Stimulated activated naive CD8-positive, alpha-beta T cell treated with anti-CD3 and anti-CD28 coated beads, Interleukin-15, amount 100 ng/mL, for 72 hours (primary cell): ENCODE measurements around the gene GAB1.
A peak's percentile ranks its signal among the peaks of the same experiment; 100 is the strongest.

ENCODE experiments used
- ATAC-seq: fragments of 150-1000 bp; cut with Tn5 transposase; 2 replicates; pipeline ENCODE4 v1.10.0; 2021; ENCODE audit warnings: mild to moderate bottlenecking, moderate library complexity
- DNase-seq, 2 donors: peaks; one replicate each; pipeline ENCODE4 v3.0.0; 2021 to 2022
- H3K27ac Mint-ChIP-seq, 2 donors: one replicate each; pipeline ENCODE4 v1.8.0; 2022; ENCODE audit warnings: mild to moderate bottlenecking in 2 of 2, mixed read lengths in 2 of 2, moderate library complexity in 2 of 2
- H3K27me3 Mint-ChIP-seq: one replicate; pipeline ENCODE4 v1.8.0; 2022; ENCODE audit warnings: mixed read lengths
- H3K4me1 Mint-ChIP-seq: one replicate; pipeline ENCODE4 v1.8.0; 2022; ENCODE audit warnings: mild to moderate bottlenecking, mixed read lengths
- H3K4me3 Mint-ChIP-seq, 2 donors: one replicate each; pipeline ENCODE4 v1.8.0; 2022; ENCODE audit warnings: mild to moderate bottlenecking in 2 of 2, mixed read lengths in 2 of 2, moderate library complexity in 1 of 2
- H3K9me3 Mint-ChIP-seq, 2 donors: one replicate each; pipeline ENCODE4 v1.8.0; 2022; ENCODE audit warnings: mixed read lengths in 2 of 2

GAB1 gene

DNA sequence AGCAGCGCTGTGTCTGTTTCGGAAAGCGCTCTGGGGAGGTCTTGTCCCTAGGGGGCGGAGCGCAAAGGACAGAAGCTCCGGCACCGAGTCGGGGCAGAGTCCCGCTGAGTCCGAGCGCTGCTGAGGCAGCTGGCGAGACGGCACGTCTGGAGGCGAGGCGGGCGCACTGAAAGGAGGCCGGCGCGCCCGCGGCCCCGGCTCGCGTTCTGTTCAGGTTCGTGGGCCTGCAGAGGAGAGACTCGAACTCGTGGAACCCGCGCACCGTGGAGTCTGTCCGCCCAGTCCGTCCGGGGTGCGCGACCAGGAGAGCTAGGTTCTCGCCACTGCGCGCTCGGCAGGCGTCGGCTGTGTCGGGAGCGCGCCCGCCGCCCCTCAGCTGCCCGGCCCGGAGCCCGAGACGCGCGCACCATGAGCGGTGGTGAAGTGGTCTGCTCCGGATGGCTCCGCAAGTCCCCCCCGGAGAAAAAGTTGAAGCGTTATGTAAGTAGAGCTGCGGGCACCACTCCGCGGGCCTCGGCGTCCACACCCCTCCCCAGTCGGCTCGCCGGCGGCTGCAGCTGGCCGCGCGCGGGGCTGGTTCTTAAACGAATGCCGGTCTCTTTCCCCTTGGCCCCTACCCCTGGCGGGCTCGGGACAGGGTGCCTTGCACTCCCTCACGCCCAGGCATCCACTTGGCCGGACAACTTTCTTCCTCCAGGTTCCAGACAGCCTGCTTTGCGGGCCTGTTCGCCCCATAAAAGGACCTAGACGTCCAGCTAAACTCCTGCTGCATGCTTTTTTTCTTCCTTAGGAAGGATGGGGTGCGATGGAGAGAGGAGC is at the start of gene GAB1:
GAB1 (plus strand) TSS at position 96 of the 819 bp plus-strand sequence; CDS start at position 409, 313 bp downstream.
- Mint-ChIP-seq H3K4me1 (peaks cover 17% of the 10 kb centered on the region), H3K4me3 (peak within 1 kb of the TSS; percentile 82 to 96), H3K27me3 (peaks cover 76% of the 10 kb centered on the region), H3K9me3 (no peaks in the 10 kb centered on the region), H3K27ac (peak within 1 kb of the TSS in 1 of 2 donors; percentile 57)
- ATAC-seq: peak; percentile 78
- peak in 1 of 2 donors; percentile 39 for DNase-seq

DNA sequence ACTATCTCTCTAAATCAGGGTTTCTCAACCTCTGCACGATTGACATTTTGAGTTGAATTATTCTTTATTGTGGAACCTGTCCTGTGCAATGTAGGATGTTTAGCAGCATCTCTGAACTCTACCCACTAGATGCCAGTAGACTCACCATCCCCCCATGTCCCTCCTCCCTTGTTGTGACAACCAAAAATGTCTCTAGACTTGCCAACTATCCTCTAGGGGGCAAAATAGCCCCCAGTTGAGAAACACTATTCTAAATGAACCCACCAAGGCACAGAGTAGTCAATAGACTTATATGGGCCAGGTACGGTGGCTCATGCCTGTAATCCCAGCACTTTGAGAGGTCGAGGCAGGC is 49.1 kb upstream of the GAB1 start:
- Mint-ChIP-seq H3K27ac (no peak overlapping the region), H3K27me3 (no peaks in the 10 kb centered on the region), H3K9me3 (no peaks in the 10 kb centered on the region), H3K4me1 (no peaks in the 10 kb centered on the region), H3K4me3 (no peak overlapping the region)
- no peak for ATAC-seq
- DNase-seq: no peak

DNA sequence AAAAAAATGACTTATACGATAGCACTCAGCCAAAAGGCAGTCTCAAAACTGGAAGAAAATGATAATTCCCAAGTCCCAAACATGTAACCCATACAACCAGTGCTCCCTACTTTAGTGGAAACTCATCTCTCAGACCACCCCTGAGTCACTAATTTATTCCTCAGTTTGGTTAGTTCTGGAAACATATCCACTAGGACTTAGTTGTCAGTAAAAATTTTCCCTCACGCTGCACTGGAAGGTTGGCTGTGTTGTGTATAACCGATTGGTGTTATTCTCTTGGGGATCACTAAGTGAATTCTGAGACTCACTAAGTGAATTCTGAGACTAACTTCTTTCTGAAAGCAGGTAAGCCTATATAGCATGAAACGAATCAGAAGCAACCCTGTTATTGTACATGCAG is 48.5 kb upstream of the GAB1 start:
- Mint-ChIP-seq H3K4me1 (no peaks in the 10 kb centered on the region), H3K9me3 (no peaks in the 10 kb centered on the region), H3K27ac (no peak overlapping the region), H3K4me3 (no peak overlapping the region), H3K27me3 (no peaks in the 10 kb centered on the region)
- ATAC-seq: no peak
- DNase-seq: no peak

DNA sequence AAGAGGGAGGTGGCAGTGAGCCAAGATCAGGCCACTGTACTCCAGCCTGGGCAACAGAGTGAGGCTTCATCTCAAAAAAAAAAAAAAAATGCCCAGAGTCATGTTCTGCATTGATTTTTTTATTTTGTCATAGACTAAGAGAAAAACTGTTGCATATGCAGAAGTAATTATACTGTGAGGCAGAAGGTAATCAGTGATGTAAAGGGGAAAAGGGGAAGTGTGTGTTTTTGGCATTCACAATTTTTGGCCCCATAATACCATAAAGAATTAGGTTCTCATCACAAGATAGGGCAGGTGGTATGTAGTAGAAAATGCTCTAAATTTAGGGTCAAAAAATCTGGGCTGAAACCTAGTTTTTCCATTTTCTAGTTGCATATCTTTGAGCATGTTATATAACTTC is 47.3 kb upstream of the GAB1 start:
- H3K4me1 Mint-ChIP-seq: no peaks in the 10 kb centered on the region
- DNase-seq (no peak), ATAC-seq (no peak)
- H3K27ac Mint-ChIP-seq: no peak overlapping the region
- no peaks in the 10 kb centered on the region for H3K9me3 Mint-ChIP-seq
- no peak overlapping the region for H3K4me3 Mint-ChIP-seq
- no peaks in the 10 kb centered on the region for H3K27me3 Mint-ChIP-seq

DNA sequence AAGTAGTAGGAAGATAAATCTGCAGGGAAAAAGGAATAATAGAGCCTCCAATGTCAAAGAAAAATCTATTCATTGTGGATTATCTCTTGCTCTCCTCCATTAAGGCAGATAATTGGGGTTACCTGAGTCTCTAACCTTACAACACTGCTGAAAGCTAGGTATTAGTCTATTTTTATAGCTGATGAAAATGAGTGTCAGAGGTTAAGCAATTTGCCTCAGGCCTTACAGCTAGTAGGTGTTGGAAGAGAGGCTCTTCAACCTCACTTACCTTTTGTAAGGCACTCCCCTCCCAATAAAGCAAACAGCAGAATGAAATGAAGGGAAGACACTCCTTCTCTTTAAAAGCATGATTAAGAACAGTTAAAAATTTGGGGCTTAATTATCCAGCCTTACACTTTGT is 45.4 kb upstream of the GAB1 start:
- no peak for DNase-seq
- no peaks in the 10 kb centered on the region for H3K4me1 Mint-ChIP-seq
- no peaks in the 10 kb centered on the region for H3K27me3 Mint-ChIP-seq
- H3K27ac Mint-ChIP-seq: no peak overlapping the region
- H3K4me3 Mint-ChIP-seq: no peak overlapping the region
- no peak for ATAC-seq
- no peaks in the 10 kb centered on the region for H3K9me3 Mint-ChIP-seq

DNA sequence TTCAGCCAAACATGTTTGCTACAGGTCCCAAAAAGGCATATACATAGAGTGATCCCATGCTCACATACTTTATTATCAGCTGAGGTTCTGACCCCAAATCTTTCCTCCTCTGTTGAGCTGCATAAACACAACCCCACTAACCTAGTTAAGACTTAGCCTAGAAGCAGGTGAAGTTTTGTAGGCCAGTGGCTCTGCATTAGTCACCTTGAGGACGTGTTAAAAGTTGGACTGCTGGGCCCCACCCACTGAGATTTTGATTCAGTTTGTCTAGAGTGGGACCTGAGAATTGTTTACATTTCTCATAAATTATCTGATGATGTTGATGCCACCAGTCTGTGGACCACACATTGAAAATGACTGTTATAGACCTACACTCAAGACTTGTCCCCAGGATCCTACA is 43.8 kb upstream of the GAB1 start:
- ATAC-seq: no peak
- no peaks in the 10 kb centered on the region for H3K27me3 Mint-ChIP-seq
- no peaks in the 10 kb centered on the region for H3K4me1 Mint-ChIP-seq

DNA sequence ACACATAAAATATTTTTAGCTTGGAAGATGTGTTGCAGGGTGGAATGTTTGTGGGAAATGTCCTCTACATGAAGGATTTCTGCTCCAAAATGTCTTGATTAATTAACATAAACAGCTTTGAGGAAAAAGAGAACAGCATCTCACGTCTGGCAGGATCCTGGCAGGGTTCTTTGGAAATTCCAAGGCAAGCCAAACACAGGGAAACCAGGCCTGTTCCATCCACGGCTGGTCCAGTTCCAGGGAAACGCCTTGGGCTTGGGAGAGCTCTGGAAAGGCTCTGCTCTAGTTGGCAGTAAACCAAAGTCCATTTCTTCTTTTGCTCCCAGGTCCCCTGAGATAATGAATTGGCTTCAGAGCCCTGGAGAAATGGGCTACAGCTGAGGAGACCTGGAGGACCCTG is 42.4 kb upstream of the GAB1 start:
- no peak for ATAC-seq
- Mint-ChIP-seq H3K9me3 (no peaks in the 10 kb centered on the region), H3K4me1 (no peaks in the 10 kb centered on the region), H3K4me3 (no peak overlapping the region), H3K27me3 (peaks cover 5% of the 10 kb centered on the region), H3K27ac (no peak overlapping the region)
- DNase-seq: no peak

More for the DNA sequence above, 43.8 kb upstream of the GAB1 start:
- Mint-ChIP-seq H3K9me3 (no peaks in the 10 kb centered on the region), H3K27ac (no peak overlapping the region), H3K4me3 (no peak overlapping the region)
- DNase-seq: no peak

DNA sequence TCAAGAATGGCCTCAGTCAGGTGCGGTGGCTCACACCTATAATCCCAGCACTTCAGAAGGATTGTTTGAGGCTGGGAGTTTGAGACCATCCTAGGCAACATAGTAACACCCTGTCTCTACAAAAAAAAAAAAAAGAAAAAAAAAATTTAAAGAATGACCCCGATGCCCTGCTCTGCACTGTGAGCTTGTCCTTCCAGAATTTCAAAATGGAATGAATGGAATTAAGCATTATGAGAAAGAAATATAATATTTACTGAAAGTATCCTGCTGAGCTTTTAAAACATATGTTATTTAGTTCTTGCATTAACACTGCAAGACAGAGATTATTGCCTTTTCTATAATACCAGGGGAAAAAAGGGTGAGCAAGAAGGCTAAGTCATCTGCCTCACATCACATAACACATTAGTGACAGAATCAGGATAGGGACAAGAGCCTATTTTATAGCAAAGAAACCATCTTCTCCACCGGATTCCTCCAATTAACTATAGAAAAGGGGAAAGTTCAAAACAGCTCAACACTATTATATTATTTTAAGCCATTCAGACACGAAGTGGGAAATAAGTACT is 41.9 kb upstream of the GAB1 start:
- H3K9me3 Mint-ChIP-seq: no peaks in the 10 kb centered on the region
- peaks cover 8% of the 10 kb centered on the region for H3K27me3 Mint-ChIP-seq
- H3K27ac Mint-ChIP-seq: no peak overlapping the region
- no peak for ATAC-seq
- H3K4me1 Mint-ChIP-seq: no peaks in the 10 kb centered on the region
- no peak overlapping the region for H3K4me3 Mint-ChIP-seq
- DNase-seq: no peak

DNA sequence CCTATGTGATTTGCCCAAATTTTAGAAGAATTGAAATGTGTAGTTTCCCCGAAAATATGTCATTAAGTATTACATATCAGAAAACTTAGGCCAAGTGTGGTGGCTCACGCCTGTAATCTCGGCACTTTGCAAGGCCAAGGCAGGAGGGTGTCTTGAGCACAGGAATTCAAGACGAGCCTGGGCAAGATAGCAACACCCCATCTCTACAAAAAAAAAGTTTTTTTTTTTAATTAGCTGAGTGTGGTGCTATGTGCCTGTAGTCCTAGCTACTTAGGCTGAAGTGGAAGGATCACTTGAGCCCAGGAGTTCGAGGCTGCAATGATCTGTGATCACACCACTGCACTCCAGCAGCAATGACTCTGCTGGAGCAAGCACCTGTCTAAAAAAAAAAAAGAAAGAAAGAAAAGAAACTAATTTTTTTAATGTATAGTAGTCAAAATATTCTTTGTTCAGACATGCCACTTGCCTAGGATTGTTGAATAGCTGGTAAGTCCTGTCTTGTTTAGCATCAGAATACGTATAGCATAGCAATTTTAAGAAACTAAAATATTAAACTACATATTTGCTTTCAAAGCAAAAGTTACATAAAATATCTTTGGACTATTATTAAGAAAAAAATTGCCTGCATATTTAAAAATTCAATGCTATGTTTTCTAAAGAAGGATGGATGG is 40.1 kb upstream of the GAB1 start:
- Mint-ChIP-seq H3K9me3 (no peaks in the 10 kb centered on the region), H3K27ac (no peak overlapping the region), H3K4me3 (no peak overlapping the region), H3K4me1 (no peaks in the 10 kb centered on the region), H3K27me3 (peaks cover 8% of the 10 kb centered on the region)
- ATAC-seq (no peak), DNase-seq (no peak)

DNA sequence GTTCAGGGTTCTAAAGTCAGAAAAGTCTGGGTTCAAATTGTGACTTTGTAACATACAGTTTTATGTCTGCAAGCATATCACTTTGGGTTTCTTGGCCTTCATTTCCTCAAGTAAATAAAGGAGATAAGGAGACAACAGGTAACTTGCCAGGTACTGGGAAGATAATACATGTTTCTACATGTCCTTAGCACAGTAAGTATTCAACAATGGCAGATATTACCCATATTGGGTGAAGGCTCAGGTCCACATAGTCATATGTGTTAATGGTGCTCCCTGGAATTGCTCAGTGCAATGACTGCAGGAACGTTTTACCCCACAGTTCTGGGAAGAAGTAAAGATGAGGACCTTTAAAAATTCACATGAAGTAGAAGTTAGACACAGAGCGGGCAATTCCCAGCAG is 35.8 kb upstream of the GAB1 start:
- Mint-ChIP-seq H3K27me3 (peaks cover 8% of the 10 kb centered on the region), H3K27ac (no peak overlapping the region), H3K4me1 (no peaks in the 10 kb centered on the region), H3K4me3 (no peak overlapping the region), H3K9me3 (no peaks in the 10 kb centered on the region)
- ATAC-seq (no peak), DNase-seq (no peak)

DNA sequence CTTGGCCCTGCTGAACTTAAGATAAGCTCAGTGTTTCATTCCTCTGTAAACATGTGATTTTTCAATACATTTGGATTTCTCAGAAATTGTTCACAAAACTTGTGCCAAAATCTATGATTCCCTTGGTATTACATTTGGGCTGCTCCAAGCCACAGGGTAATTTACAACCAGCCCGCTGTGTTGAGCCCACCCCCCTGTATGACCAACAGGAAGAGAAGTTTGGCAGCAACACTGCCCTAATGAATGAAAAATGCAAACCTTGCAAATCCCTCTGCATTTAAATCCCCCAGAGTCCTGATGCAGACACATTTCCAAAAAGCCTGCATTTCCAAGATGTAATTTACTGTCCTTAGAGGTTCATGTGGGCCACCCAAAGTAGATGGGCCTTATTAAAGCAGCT is 34.1 kb upstream of the GAB1 start:
- H3K27me3 Mint-ChIP-seq: peaks cover 8% of the 10 kb centered on the region
- H3K9me3 Mint-ChIP-seq: no peaks in the 10 kb centered on the region
- no peak overlapping the region for H3K27ac Mint-ChIP-seq
- ATAC-seq (no peak), DNase-seq (no peak)
- H3K4me3 Mint-ChIP-seq: no peak overlapping the region
- H3K4me1 Mint-ChIP-seq: no peaks in the 10 kb centered on the region

DNA sequence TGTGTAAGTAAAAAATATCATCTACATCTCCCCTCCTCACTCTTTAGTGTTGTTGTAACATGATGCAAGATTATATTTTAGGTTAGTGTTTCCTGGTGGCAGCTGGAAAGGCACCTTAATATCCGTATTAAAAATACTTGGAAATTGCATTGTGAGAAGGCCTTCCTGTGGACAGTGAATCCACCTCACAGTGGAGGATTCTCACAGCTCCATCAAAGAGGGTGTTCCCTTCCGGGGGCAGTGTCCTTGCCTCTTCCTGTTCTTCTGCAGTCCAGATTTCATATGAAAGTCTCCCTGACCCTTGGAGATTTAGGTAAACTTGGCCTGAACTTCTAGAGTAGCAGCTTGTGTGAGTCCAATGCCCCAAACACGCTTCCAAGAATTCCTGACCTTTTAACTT is 29.9 kb upstream of the GAB1 start:
- no peak overlapping the region for H3K27ac Mint-ChIP-seq
- ATAC-seq (no peak), DNase-seq (no peak)
- H3K4me3 Mint-ChIP-seq: no peak overlapping the region
- no peaks in the 10 kb centered on the region for H3K9me3 Mint-ChIP-seq
- H3K27me3 Mint-ChIP-seq: no peaks in the 10 kb centered on the region
- H3K4me1 Mint-ChIP-seq: no peaks in the 10 kb centered on the region

DNA sequence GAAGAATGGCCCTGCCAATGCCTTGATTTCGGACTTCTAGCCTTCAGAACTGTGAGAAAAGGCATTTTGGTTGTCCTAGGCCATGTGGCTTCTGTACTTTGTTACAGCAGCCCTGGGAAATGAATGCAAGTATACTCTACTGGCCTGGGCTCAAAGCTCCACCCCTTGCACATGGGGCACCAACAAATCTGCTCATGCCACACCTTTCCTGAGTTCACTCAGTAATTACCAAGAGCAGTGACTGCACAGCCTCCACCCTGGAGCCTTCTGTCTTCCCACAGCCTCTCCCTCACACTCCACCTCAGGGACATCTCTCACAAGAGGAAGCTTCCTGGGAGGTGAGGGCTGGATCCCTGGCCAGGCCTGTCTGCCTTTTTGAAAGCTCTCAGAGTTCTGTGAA is 29.1 kb upstream of the GAB1 start:
- no peaks in the 10 kb centered on the region for H3K27me3 Mint-ChIP-seq
- no peaks in the 10 kb centered on the region for H3K4me1 Mint-ChIP-seq
- no peaks in the 10 kb centered on the region for H3K9me3 Mint-ChIP-seq
- ATAC-seq: no peak
- no peak overlapping the region for H3K4me3 Mint-ChIP-seq
- no peak for DNase-seq
- H3K27ac Mint-ChIP-seq: no peak overlapping the region

DNA sequence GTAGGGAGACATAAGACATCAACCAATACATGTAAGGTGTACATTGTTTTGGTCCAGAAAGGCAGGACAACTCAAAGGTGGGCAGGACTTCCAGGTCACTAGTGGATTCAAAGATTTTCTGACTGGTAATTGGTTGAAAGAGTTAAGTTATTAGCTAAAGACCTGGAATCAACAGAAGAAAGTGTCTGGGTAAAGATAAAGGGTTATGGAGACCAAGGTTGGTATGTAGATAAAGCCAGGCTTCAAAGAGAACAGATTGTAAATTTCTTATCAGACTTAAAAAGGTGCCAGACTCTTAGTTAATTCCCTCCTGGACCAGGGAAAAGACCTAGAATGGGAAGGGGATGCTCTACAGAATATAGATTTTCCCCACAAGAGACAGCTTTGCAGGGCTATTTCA is 28.3 kb upstream of the GAB1 start:
- Mint-ChIP-seq H3K9me3 (no peaks in the 10 kb centered on the region), H3K27ac (no peak overlapping the region), H3K27me3 (no peaks in the 10 kb centered on the region), H3K4me3 (no peak overlapping the region), H3K4me1 (no peaks in the 10 kb centered on the region)
- DNase-seq (no peak), ATAC-seq (no peak)

DNA sequence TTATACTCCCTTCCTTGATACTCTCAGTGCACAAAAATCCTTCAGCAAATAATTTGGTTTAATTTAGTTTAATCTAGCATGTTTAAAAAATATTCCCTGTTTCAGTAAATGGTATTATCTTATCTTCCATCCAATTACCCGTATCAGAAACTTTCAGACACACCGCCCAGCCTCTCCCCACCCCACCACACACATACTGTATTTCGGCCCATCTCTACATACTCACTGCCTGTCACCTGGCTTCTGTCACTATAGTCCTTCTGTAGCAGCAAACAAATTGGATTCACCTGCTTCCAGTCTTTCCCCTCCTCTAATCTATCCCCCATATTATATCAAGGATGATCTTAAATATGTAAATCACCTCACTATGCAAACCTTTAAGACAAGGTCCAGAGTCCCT is 24.8 kb upstream of the GAB1 start:
- H3K4me1 Mint-ChIP-seq: no peaks in the 10 kb centered on the region
- H3K27me3 Mint-ChIP-seq: no peaks in the 10 kb centered on the region
- ATAC-seq: no peak
- H3K27ac Mint-ChIP-seq: no peak overlapping the region
- no peak for DNase-seq
- no peaks in the 10 kb centered on the region for H3K9me3 Mint-ChIP-seq
- no peak overlapping the region for H3K4me3 Mint-ChIP-seq

DNA sequence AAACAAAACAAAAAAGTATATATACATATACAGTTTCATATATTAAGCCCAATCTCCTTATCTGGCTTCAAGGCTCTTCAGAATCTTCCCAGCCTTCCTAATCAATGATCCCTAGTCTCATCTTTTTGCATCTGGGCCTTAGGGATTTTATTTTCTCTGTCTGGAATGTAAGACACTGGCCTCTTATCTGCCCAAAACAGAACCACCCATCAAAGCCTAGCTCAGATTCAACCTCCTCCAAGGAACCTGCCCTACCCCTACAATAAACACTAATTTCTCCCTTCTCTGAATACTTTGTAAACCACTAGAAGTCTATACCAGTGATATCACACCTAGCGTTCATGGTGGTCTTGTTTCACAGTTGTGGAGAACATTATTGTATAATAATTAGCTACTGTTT is 23.2 kb upstream of the GAB1 start:
- H3K27ac Mint-ChIP-seq: no peak overlapping the region
- no peaks in the 10 kb centered on the region for H3K27me3 Mint-ChIP-seq
- no peak overlapping the region for H3K4me3 Mint-ChIP-seq
- H3K9me3 Mint-ChIP-seq: no peaks in the 10 kb centered on the region
- DNase-seq: no peak
- no peaks in the 10 kb centered on the region for H3K4me1 Mint-ChIP-seq
- no peak for ATAC-seq
